Peyer's patch (tissue), 4 donors: ENCODE measurements around the gene EBF4. TPM values are rescaled to one million over a fixed set of nuclear protein-coding genes. Genes with fewer than 3 reads are reported as not detected.
A peak's percentile ranks its signal among the peaks of the same experiment; 100 is the strongest.
"Not testable (repeated sequence)": the region's sequence is repeated elsewhere in the genome, so short reads cannot be mapped to it uniquely, and the experiment has no call there.

Source experiments
- DNase-seq, 3 donors: peaks; one replicate each; pipeline ENCODE4 v3.0.0-alpha.2; 2017 to 2019
- H3K27ac ChIP-seq, 4 donors: fragments of 200-600 bp; sonication (generic); one replicate each; pipeline ENCODE4 v1.5.1; 2016 to 2019
- H3K27me3 ChIP-seq, 2 donors: fragments of 200-600 bp; sonication (generic); one replicate each; pipeline ENCODE4 v1.5.1; 2019
- H3K36me3 ChIP-seq, 3 donors: fragments of 200-600 bp; sonication (generic); one replicate each; pipeline ENCODE4 v1.5.1; 2016 to 2019
- H3K4me1 ChIP-seq, 4 donors: fragments of 200-600 bp; sonication (generic); one replicate each; pipeline ENCODE4 v1.5.1; 2016 to 2019
- H3K4me3 ChIP-seq, 4 donors: fragments of 200-600 bp; sonication (generic); 1 replicate in 3 of 4; 2 replicates in 1 of 4; pipeline ENCODE4 v1.5.1; 2016 to 2019; ENCODE audit warnings: mild to moderate bottlenecking in 1 of 4
- H3K9me3 ChIP-seq, 4 donors: fragments of 200-600 bp; sonication (generic); one replicate each; pipeline ENCODE4 v1.5.1; 2016 to 2019; ENCODE audit warnings: mild to moderate bottlenecking in 1 of 4
- POLR2A ChIP-seq, 2 donors: fragments of 450-650 bp; IDR thresholded peaks; one replicate each; pipeline ENCODE4 v1.5.1; 2017; ENCODE audit warnings: antibody characterized with exemption in 2 of 2, mild to moderate bottlenecking in 2 of 2, moderate library complexity in 2 of 2
- total RNA-seq, 4 donors: library from RNA; depleted of rRNA; stranded (reverse); fragments of >200 nt; gene quantifications; one replicate each; pipeline ENCODE4 v1.1.0, GENCODE V29; 2016
- TF ChIP-seq, protein P1 (sequence below), 6 experiments: fragments of 450-650 bp in 4 of 6; fragments of 200-600 bp in 2 of 6; sonication (generic) in 1 of 6; IDR thresholded peaks; one replicate each; pipeline ENCODE4 v1.5.1; 2017 to 2019; ENCODE audit warnings: antibody characterized with exemption in 6 of 6, mild to moderate bottlenecking in 3 of 6, moderate library complexity in 1 of 6

Gene EBF4
- total RNA-seq, 4 donors from 2014 or later, result 1.4 to 17.3 (median 5.1) TPM

DNA sequence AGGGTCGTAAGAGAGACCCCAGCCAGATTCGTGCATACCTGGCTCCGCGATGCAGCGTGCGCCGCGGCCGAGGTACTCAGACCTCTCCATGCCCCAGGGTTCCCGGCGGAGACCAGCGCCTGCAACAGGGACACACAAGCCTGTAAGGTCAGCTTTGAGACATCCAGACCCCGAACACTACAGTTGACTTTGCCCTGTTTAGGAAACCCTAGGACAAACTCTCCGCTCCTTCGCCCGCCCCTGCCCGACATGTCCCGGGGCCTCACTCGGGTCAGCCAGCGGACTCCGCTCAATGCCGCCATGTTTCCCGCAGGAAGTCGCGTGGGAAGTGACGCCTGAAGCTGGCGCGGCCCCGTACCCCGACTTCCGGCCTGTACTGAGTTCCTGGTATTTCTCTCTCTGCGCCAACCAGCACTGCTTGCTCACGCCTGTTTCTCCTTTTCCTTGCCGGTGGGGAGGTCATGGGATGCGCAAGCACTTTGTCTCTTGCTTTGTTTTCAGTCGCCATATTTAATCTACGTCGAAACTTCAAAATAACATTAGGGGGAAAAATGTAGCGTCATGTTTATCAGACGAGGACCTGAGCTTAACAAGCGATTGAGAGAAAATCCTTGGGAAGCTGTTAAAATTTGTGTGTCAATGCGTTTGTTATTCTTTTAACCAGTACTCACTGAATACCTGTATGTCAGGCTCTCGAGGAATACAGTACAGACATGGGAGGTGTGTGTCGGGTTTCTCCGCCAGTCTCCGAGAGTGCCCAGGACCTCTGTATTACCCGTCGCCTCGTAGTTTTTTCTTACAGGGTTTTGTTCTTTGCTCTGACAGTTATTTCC lies 28.5 kb upstream of the EBF4 start, which contains the start of gene IDH3B:
TSS of gene IDH3B (minus strand) at position 330 of the 833 bp plus-strand sequence. CDS start at position 302, 28 bp downstream.
- DNase-seq, result peak; percentile 89 to 97 (median 94)
- peak; percentile 77 to 85 for TF ChIP-seq POLR2A (IDR thresholded peaks at IDR 0.05)
- TF ChIP-seq, protein P1, sequence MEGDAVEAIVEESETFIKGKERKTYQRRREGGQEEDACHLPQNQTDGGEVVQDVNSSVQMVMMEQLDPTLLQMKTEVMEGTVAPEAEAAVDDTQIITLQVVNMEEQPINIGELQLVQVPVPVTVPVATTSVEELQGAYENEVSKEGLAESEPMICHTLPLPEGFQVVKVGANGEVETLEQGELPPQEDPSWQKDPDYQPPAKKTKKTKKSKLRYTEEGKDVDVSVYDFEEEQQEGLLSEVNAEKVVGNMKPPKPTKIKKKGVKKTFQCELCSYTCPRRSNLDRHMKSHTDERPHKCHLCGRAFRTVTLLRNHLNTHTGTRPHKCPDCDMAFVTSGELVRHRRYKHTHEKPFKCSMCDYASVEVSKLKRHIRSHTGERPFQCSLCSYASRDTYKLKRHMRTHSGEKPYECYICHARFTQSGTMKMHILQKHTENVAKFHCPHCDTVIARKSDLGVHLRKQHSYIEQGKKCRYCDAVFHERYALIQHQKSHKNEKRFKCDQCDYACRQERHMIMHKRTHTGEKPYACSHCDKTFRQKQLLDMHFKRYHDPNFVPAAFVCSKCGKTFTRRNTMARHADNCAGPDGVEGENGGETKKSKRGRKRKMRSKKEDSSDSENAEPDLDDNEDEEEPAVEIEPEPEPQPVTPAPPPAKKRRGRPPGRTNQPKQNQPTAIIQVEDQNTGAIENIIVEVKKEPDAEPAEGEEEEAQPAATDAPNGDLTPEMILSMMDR (IDR thresholded peaks at IDR 0.05), result no peak
- no peaks in the 10 kb centered on the region for H3K27me3 ChIP-seq
- H3K27ac ChIP-seq, result peak within 1 kb of the TSS; percentile 73 to 92 (median 82)
- peaks cover 0 to 36% (median 0%) of the 10 kb centered on the region in 3 donors for H3K36me3 ChIP-seq
- H3K4me3 ChIP-seq, result peak within 1 kb of the TSS; percentile 73 to 91 (median 84)
- H3K9me3 ChIP-seq, result no peaks in the 10 kb centered on the region
- peaks cover 0 to 11% (median 6%) of the 10 kb centered on the region in 4 donors for H3K4me1 ChIP-seq

DNA sequence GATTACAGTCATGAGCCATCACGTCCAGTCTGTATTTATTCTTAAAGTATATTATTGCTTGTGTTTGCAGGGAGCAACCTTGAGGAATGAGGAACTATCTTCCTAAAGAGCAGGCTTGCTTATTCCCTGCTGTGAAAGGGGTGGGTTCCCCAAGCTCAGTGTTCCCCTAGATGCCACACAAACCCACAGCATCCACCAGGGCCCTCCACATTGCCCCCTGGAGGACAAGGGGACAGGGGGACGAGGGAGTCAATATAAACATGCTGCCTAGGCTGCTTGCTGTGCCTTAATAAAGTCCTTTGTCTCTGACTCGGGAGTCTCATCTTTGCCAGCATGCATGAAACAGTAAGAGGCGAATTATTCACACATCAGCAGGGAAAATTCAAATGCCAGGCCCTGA lies 20.6 kb upstream of the EBF4 start:
- H3K36me3 ChIP-seq, result no peaks in the 10 kb centered on the region
- H3K4me1 ChIP-seq, result no peaks in the 10 kb centered on the region
- H3K9me3 ChIP-seq, result no peaks in the 10 kb centered on the region
- no peak overlapping the region for H3K4me3 ChIP-seq
- TF ChIP-seq, protein P1 (IDR thresholded peaks at IDR 0.05), result no peak
- no peak for TF ChIP-seq POLR2A (IDR thresholded peaks at IDR 0.05)
- H3K27ac ChIP-seq, result no peak overlapping the region
- H3K27me3 ChIP-seq, result no peaks in the 10 kb centered on the region
- no peak for DNase-seq

DNA sequence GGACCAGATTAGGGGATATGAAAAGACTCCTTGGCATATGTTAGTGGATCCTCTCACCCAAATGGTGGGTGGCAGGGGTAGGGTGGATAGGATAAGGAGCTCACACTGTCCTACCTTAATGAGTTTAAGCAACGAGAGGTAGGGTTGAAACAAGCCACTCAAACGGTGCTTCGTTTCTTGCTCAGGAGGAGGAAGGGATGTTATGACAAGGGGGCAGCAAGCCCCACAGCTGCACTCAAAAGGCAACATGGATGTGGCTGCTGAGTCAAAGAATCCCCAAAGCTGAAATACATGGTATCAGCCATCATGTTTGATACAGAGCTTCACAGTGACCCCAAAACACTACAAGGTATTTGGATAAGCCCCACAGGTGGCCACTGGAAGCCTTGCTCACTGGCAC lies 20.1 kb upstream of the EBF4 start:
- TF ChIP-seq, protein P1 (IDR thresholded peaks at IDR 0.05), result no peak
- no peak for TF ChIP-seq POLR2A (IDR thresholded peaks at IDR 0.05)
- no peaks in the 10 kb centered on the region for H3K27me3 ChIP-seq
- DNase-seq, result no peak

DNA sequence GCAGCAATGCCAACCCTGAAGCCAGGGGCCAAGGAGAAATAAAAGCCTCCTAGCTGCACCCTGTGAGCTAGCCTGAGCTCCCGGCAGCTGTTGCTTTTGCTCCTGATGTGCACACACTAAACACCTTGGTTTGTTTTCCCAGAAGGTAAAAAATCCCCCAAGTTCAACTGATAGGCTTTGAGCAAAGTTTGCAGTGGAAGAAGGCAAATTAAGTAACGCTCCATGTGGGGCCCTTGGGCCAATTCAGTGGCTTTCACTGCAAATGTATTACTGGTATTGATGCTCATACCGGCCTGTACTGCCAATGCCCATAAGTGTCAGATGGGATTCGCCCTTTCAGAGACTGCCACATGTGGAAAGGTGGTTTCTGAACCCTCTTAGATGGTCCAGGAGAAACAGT lies 19.1 kb upstream of the EBF4 start:
- Histone ChIP-seq H3K4me3 (no peak overlapping the region), H3K4me1 (no peaks in the 10 kb centered on the region), H3K36me3 (no peaks in the 10 kb centered on the region), H3K9me3 (no peaks in the 10 kb centered on the region), H3K27me3 (no peaks in the 10 kb centered on the region), H3K27ac (no peak overlapping the region)
- TF ChIP-seq POLR2A (IDR thresholded peaks at IDR 0.05), result no peak
- TF ChIP-seq, protein P1 (IDR thresholded peaks at IDR 0.05), result no peak
- DNase-seq, result no peak

More for the DNA sequence above, 20.1 kb upstream of the EBF4 start:
- H3K27ac ChIP-seq, result no peak overlapping the region
- H3K36me3 ChIP-seq, result no peaks in the 10 kb centered on the region
- no peaks in the 10 kb centered on the region for H3K4me1 ChIP-seq
- H3K9me3 ChIP-seq, result no peaks in the 10 kb centered on the region
- no peak overlapping the region for H3K4me3 ChIP-seq

DNA sequence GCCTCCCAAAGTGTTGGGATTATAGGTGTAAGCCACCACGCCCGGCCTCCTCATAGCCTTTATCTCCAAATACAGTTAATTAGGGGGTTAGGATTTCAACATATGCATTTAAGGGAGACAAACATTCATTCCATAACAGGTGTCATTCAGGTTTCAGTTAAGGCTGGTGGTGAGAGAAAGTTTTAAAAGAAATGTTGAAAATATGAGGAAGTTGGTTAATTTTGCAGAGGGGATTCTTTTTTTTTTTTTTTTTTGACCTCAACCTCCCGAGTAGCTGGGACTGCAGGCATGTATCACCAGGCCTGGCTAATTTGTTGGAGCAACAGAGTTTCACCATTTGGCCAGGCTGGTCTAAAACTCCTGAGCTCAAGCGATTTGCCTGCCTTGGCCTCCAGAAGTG lies 12.5 kb upstream of the EBF4 start:
- Histone ChIP-seq H3K27ac (no peak overlapping the region), H3K36me3 (no peaks in the 10 kb centered on the region), H3K27me3 (no peaks in the 10 kb centered on the region), H3K4me1 (no peaks in the 10 kb centered on the region), H3K9me3 (no peaks in the 10 kb centered on the region), H3K4me3 (no peak overlapping the region)
- DNase-seq, result no peak
- TF ChIP-seq, protein P1 (IDR thresholded peaks at IDR 0.05), result no peak

DNA sequence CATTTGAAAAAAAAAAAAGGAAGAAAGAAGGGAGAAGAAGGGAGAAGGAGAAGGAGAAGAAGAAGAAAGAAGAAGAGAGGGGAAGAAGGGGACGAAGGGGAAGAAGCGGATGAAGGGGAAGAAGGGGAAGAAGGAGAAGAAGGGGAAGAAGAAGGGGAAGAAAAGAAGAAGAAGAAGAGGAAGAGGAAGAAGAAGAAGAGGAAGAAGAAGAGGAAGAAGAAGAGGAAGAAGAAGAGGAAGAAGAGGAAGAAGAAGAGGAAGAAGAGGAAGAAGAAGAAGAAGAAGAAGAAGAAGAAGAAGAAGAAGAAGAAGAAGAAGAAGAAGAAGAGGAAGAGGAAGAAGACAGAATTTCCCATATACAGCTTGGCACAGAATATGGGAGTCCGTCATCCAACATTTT lies 10.5 kb upstream of the EBF4 start:
- not testable (repeated sequence) for H3K9me3 ChIP-seq, H3K27ac ChIP-seq, H3K4me1 ChIP-seq, DNase-seq, H3K36me3 ChIP-seq, H3K27me3 ChIP-seq, H3K4me3 ChIP-seq

DNA sequence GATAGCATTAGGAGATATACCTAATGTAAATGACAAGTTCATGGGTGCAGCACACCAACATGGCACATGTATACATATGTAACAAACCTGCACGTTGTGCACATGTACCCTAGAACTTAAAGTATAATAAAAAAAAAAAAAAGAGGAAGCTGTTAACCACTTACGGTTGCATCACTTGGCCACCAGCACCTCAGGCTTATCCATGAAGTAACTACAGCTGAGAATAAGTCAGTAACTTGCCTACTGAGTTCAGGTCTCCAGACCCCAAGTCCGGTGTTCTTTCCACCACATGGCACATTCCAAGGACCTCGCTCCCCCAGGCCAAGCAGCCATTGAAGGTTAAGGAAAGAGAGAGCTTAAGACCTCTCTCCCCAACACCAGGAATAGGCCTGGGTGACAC lies 7.8 kb upstream of the EBF4 start:
- not testable (repeated sequence) for H3K27me3 ChIP-seq, H3K36me3 ChIP-seq, H3K4me3 ChIP-seq, H3K9me3 ChIP-seq, DNase-seq, H3K27ac ChIP-seq, H3K4me1 ChIP-seq
